Activated CD8-positive, alpha-beta memory T cell treated with anti-CD3 and anti-CD28 coated beads, Interleukin-2, amount 50 U/mL, for 48 hours (primary cell): Measurements from ENCODE around the gene CASD1.

ENCODE experiments used
- DNase-seq: peaks from one replicate; pipeline ENCODE4 v3.0.0-alpha.2; 2020

The CASD1 gene

GRCh38 chr7:94514140-94514889 is 4.7 kb downstream of the CASD1 start:
- no peak for DNase-seq

GRCh38 chr7:94514917-94515316 is 5.3 kb downstream of the CASD1 start:
- no peak for DNase-seq

GRCh38 chr7:94525923-94526322 is 16.3 kb downstream of the CASD1 start:
- no peak for DNase-seq

GRCh38 chr7:94529516-94529915 is 19.9 kb downstream of the CASD1 start:
- DNase-seq, result no peak

DNA sequence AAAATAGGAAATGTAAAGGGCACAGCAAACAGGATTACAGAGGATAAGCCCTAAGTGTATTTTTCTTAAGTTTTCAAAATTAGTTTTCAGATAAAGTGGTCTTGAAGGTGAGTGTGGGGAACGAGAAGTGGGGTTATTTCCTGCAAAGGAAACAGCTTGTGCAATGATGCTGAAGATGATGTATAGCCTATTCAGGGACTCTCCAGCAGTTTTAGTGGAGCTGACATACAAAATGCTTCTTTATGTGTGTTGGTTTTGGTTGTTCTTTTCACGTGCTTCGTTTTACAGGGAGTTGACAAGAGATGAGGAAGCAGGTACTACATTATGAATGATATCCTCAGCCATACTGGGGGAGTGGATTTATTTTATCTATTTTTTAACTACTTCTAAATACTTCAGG is 20.5 kb downstream of the CASD1 start:
- no peak for DNase-seq

DNA sequence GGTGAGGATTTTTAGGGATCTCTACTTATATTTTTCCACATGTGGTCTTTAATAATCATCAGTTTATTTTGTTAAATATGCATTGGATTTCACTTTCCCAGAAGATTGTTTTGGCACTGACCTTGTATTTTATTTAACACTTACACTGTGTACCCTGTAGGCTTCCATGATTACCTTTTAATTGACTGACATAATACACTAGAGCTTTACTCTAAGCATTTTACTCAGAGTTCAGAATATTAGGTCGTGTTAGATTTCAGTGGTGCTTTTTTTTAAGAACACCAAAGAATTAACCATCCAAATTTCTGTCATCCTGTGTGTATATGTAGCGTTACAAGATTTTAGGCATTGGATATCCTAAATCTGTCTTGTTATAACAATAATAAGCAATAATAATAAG is 23.1 kb downstream of the CASD1 start:
- no peak for DNase-seq

DNA sequence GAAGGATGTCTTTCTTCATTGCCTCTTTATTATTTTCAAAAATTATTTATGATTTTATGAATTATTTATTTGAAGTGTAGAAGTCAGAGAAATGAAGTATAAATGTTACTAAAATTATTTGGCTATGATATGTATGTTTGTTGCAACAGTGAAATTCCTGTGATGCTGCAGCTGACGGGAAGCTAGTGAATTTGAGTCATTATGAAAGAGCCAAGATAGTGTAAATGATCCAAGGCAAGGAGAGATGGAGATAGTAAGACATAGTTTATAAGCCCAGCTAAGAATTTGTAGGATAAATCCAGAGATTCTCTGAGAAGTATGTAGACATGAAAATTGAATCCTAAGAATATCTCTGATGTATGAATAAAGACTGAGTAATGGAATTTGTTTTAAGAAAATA is 30.8 kb downstream of the CASD1 start:
- no peak for DNase-seq

DNA sequence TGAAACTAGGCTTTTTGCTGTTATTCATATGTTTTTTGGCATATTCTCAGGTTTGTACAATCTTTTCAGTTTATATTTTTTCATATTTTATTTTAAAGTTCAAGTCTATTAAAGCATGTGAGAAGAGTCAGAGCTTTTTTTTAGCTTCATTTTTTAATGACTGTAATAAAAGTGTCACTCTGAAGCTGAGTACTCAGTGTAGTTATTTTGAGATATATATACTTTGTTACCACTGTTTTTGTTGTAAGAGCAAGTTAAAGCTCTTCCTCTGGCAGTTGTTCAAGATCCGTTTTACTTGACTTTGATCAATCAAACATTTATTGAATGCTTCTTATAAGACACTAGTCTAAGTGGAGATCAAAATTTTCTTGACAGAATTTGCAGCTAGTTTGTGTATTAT is 37.5 kb downstream of the CASD1 start:
- no peak for DNase-seq

GRCh38 chr7:94556028-94556427 is 46.4 kb downstream of the CASD1 start:
- no peak for DNase-seq

DNA sequence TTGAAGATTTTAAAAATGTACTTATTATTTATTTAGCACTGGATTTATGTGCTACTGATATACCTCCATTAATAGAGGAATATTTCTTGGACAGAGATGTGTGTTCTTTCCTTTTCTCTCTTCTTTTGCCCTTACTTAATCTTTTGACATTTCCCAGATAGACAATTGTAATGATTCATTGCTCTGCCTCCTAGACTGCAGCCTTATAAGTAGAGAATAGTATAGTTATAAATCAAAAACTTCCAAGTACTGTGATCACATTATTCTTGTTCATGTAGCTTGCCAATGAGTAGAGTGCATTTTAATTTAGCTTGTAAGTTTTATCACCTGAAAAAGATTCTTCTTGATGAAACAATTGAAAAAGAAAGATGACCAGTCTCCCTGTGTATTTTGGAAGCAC is 47.6 kb downstream of the CASD1 start:
- DNase-seq, result no peak

- no peak for DNase-seq
Observed at GRCh38 chr7:94559972-94560371, 50.4 kb downstream of the CASD1 start.

- no peak for DNase-seq
Observed at GRCh38 chr7:94561841-94562514, 52.4 kb downstream of the CASD1 start.

DNA sequence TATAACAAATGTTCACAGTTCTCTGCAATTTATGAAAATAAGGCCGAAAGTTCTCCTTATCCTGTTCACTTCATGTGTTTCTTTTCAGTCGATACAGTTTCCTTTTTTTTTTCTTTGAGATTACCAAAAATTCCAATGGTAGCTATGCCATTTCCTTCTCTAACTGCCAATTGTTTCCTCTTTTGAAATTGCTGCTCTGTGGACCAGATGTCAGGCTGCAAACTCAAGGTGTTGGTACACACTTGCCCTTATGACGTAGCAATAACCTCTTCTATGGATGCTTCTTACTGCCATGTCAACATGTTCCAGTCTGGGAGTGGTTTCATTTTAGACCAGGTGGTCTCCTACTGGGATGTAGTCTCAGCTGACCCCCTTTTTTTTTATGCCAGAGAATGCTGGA is 52.9 kb downstream of the CASD1 start:
- DNase-seq, result no peak

DNA sequence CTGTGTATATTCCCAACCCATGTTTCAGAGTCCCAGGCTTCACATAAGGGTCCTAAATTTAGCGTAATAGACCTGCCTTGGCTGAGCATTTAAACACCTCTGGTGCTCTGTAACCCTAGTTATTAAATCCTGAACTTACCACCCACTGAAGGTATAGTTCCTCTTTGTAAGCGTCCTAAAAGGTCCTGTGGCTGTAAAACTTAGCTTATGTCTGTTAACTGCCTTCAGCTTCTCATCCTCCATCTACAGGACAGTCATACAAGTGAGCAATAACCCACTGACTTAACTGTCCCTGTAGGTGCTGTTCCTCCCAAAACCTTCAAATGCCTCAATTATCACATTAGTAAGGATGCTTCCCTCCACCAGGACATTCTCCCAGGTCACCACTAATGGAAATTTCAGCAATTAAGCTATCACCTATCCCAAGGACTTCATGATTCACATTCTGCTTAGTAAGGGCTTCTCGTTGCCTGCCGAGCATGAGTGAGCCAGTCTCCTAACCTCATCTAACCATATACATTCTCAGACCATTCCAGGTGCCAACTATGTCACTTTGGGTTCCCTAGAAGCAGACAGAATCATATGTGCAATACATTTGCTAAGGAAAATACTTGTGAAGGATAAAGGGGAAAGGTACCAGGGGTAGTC is 55.8 kb downstream of the CASD1 start:
- DNase-seq, result no peak

DNA sequence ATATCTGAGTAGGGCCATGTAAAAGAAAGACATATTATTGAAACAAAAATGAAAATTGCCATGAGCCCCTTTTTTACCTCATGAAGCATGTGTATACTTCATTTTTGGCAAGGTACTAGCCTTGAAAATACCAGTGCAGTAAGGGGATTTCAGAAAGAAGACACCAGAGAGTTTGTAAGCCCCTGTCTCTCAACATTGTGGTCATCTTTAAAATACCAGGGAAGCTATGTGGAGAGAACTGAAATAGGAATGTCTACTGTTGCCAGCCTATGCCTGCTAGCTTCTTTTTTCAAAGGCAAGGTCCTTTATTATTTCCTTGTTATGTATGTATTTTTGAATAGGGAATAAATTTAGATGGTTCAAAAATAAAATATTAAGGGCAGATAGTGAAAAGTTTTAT is 57.8 kb downstream of the CASD1 start:
- DNase-seq, result no peak

GRCh38 chr7:94571816-94572215 is 62.2 kb downstream of the CASD1 start:
- no peak for DNase-seq

GRCh38 chr7:94575646-94576045 is 66.0 kb downstream of the CASD1 start:
- no peak for DNase-seq

GRCh38 chr7:94576316-94576715 is 66.7 kb downstream of the CASD1 start:
- no peak for DNase-seq

DNA sequence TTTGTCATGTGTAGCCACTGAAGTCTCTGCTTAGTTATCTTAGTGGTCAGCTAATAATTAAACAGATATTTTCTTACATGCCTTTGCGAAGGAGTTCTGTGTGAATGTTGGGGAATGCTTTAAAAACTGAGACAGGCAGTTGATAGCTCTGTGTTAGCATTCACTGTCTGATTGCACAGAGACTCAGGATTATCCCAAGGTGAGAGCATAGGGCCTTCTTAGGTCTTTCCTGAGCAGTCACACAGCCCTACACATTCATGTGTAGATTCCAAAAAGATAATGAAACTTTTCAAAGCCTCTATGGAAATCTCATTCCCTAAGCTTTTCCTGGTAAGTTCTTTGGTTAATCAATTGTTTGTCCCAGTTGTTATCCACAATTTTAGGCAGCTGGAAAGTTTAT is 67.7 kb downstream of the CASD1 start:
- no peak for DNase-seq

GRCh38 chr7:94578614-94579013 is 69.0 kb downstream of the CASD1 start:
- no peak for DNase-seq

DNA sequence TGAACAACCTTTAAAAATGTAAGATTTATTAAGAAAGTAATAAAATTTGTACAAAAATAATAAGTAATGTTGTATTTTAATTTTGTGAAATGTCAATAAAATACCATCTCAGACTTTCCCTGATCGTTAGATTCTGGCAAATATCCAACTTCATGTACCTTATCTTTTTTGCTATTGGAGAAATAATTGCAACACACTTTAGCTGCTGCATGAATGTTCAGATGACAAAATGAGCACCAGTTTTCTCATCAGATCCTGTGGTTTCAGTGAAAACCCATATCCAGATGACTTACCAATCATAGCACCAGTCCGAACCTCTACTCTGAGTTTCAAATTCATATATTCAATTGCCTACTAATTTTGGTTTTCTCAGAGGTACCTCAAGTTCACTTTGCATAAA is 69.9 kb downstream of the CASD1 start:
- DNase-seq, result no peak

DNA sequence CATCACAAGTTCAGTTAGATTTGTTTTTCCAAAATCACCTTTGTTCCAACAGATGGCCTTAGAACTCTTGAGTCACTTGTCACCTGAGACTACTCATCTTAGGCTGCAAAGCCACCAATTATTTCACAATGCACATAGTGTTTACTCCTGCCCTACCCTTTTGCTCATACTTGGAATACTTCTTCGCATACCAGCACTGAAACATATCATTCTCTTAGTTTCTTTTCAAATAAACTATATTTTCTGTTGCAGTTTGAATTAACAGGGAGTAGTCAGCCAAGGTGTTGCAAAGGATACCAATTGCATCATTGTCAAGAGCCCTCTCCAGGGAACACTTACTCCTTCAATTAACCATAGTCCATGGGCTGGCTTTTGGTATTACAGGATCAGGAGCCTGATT is 71.0 kb downstream of the CASD1 start:
- DNase-seq, result no peak

- DNase-seq, result no peak
Observed at GRCh38 chr7:94584113-94584512, 74.5 kb downstream of the CASD1 start.

DNA sequence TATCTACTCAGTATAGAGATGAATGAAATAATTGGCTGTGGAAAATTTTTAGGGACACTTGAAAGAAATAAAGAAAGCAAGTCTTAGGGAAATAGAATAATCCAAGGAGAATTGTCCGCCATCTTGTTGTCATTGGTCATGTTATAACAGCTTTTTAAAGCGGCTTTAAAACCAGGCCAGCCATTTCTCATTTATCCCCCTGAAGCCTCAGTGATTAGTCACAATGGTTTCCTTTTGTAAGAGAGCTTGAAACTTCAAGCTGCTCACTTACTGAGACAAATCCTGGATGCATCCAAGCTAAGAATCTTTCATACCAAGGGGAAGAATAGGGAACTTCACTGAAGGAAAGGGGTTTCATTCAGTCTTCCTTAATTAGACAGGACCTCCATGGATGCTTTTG is 78.5 kb downstream of the CASD1 start:
- no peak for DNase-seq
